HG03135 (cell line): ENCODE data around the gene CDY1B.
"Not testable (repeated sequence)": the region's sequence is repeated elsewhere in the genome, so short reads cannot be mapped to it uniquely, and the experiment has no call there.

Experiments
- ATAC-seq: cut with Tn5 transposase; IDR thresholded peaks from one replicate; pipeline ENCODE4 v1.9.1; 2021; ENCODE audit warnings: mild to moderate bottlenecking, moderate library complexity; ENCODE audit not compliant: unreplicated experiment

The CDY1B gene, protein sequence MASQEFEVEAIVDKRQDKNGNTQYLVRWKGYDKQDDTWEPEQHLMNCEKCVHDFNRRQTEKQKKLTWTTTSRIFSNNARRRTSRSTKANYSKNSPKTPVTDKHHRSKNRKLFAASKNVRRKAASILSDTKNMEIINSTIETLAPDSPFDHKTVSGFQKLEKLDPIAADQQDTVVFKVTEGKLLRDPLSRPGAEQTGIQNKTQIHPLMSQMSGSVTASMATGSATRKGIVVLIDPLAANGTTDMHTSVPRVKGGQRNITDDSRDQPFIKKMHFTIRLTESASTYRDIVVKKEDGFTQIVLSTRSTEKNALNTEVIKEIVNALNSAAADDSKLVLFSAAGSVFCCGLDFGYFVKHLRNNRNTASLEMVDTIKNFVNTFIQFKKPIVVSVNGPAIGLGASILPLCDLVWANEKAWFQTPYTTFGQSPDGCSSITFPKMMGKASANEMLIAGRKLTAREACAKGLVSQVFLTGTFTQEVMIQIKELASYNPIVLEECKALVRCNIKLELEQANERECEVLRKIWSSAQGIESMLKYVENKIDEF

DNA sequence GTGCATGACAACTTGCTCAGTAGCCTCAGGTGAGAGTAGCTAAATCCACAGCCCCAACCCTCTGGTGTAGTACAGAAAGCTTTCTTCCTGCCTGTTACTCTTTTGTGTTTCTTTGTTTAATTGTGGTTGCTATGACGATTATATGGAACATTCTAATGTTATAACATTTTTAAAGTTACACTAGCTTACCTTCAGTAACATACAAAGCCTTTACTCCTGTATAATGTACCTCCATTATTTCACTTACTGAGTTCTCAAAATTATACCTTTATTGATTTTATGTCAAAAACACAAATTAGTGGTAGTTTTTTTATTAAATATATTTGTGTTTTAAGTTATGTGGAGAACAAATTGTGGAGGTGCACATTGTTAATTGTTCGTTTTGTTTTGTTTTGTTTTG, at the start of gene CDY1B:
TSS of gene CDY1B (minus strand) at position 101 of the 400 bp plus-strand sequence. CDS start 331 bp downstream, outside the sequence.
- ATAC-seq = not testable (repeated sequence)

DNA sequence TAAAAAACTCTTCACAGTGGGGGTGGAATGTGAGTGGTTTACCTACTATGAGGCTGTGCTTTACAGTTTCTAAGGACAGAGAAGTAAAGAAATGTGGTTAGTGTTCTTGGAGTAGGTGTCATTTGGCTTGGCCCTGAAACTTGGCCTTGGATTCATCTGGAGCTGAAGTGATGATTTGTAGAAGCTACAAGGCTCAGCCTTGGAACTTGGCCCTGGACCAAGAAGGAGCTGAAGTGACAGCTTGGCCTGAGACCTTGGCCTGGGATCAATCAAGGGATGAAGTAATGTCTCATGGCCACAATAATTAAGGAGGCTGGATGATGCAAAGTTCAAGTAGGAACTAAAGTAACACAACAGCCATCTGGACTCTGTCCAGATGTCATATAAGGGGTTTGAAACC, 1.7 kb upstream of the CDY1B start:
- not testable (repeated sequence) for ATAC-seq

DNA sequence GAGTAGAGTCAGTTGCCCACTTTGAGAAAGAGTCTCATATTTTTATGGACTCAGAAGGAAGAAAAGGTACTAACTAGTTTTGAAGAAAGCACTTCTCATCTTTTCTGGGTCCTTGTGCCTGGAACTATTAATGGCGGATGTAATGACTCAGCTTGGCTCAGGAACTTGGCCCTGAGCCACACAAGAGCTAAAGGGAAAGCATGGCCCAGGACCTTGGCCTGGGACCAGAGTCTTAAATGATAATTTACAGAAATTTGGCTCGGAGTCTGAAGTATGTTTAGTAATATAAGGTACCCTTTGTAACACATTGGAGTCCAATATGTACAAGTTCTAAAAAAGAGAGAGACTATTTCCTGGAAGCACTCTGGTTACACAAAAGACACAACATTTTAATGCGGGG, 4.6 kb downstream of the CDY1B start:
- ATAC-seq = not testable (repeated sequence)

DNA sequence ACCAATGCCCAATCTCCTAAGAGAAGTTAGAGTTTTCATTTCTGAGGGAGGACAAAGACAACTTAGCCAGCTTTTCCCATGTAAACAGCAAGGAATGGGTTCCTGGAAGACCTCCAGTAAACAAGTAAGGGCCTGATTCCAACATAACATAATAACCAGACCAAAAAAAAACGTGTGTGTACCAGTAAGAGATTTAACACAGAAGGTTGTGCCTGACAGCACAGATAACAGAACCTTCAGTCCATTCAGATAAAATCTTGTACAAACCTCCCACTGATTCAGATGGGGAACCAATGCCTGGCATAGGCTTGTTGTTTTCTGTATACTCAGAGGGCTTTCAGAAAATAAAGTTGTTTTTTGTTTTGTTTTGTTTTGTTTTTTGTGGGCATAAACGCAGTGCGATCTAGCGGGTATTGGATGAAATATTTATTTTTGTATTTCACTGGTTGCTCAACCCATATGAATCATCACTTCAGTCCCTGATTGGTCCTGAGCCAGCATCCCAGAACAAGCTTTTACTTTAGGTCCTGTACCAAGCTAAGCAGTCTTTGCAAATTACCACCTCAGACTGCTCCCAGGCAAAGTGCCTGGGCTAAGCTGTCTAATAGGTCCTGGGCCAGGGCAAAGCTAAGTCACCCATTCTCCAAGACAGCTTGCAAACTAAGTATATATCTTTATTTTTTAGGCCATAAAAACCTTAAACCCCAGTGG, 8.7 kb downstream of the CDY1B start:
- ATAC-seq = not testable (repeated sequence)

GRCh38 chrY:24026212-24027103, 21.4 kb downstream of the CDY1B start:
- not testable (repeated sequence) for ATAC-seq
